GF-D8 (cell line): ENCODE measurements around the gene ZBTB17.
A peak's percentile ranks its signal among the peaks of the same experiment; 100 is the strongest.
"Not testable (repeated sequence)": the region's sequence is repeated elsewhere in the genome, so short reads cannot be mapped to it uniquely, and the experiment has no call there.

Experiments used
- DNase-seq: peaks from one replicate; lab custom pipeline; 2025; lab: John Stamatoyannopoulos, UW

The ZBTB17 gene

GRCh38 chr1:15988856-15989736, 13.2 kb upstream of the ZBTB17 start:
- DNase-seq, result no peak

GRCh38 chr1:15985611-15986297, 9.9 kb upstream of the ZBTB17 start:
- DNase-seq, result no peak

GRCh38 chr1:15983275-15983674, 7.4 kb upstream of the ZBTB17 start:
- DNase-seq, result no peak

- no peak for DNase-seq
Measured at GRCh38 chr1:15981679-15982078, 5.8 kb upstream of the ZBTB17 start.

GRCh38 chr1:15977947-15978346, 2.0 kb upstream of the ZBTB17 start:
- DNase-seq, result not testable (repeated sequence)

- peak; percentile 13 for DNase-seq
Measured at GRCh38 chr1:15975358-15975804, 520 bp downstream of the ZBTB17 start.

GRCh38 chr1:15974855-15975254, 1.0 kb downstream of the ZBTB17 start:
- DNase-seq, result no peak

- no peak for DNase-seq
Measured at GRCh38 chr1:15973772-15974171, 2.1 kb downstream of the ZBTB17 start.

- no peak for DNase-seq
Measured at GRCh38 chr1:15972409-15972808, 3.5 kb downstream of the ZBTB17 start.

GRCh38 chr1:15970911-15971310, 5.0 kb downstream of the ZBTB17 start:
- DNase-seq, result no peak

GRCh38 chr1:15969321-15969880, 6.5 kb downstream of the ZBTB17 start:
- DNase-seq, result no peak

GRCh38 chr1:15968172-15968571, 7.7 kb downstream of the ZBTB17 start:
- no peak for DNase-seq

GRCh38 chr1:15966956-15967344, 9.0 kb downstream of the ZBTB17 start:
- no peak for DNase-seq

GRCh38 chr1:15966081-15966955, 9.6 kb downstream of the ZBTB17 start:
- DNase-seq, result peak; percentile 9

GRCh38 chr1:15965228-15965767, 10.6 kb downstream of the ZBTB17 start:
- DNase-seq, result no peak

- DNase-seq, result no peak
Measured at GRCh38 chr1:15963968-15964648, 11.8 kb downstream of the ZBTB17 start.

- no peak for DNase-seq
Measured at GRCh38 chr1:15963363-15963967, 12.4 kb downstream of the ZBTB17 start.

GRCh38 chr1:15962671-15963362, 13.1 kb downstream of the ZBTB17 start:
- DNase-seq, result no peak

GRCh38 chr1:15962176-15962575, 13.7 kb downstream of the ZBTB17 start:
- no peak for DNase-seq

GRCh38 chr1:15961492-15961891, 14.4 kb downstream of the ZBTB17 start:
- DNase-seq, result no peak
